ENCODE measurements around the gene PROK2. TPM values are rescaled to one million over a fixed set of nuclear protein-coding genes. Genes with fewer than 3 reads are reported as not detected.

Gene PROK2
- total RNA-seq, 1 donor from 2014 or later: not detected

GRCh38 chr3:71787851-71788405 lies 3.0 kb upstream of the PROK2 start:
- DNase-seq (ENCODE audit: extremely low read depth, low read depth, low spot score): no peak

- DNase-seq (ENCODE audit: extremely low read depth, low read depth, low spot score): no peak
These were observed 1.6 kb upstream of the PROK2 start for GRCh38 chr3:71786551-71786950.

DNA sequence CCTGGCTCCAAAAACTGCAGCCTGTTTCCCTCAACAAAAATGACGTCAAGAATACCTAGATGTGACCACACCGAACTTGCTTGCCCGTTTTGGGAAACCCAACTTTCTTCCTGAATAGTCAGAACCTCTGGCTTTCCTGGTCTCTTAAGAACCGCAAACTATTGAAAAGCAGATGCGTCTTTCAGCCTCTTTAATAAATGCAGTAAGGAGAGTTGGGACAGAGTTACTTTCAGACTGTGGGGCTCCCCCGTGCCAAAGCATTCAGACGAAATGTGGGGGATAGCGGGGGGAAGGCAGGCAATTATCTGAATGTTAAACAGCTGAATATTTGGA lies 1.2 kb upstream of the PROK2 start:
- no peak for DNase-seq (ENCODE audit: extremely low read depth, low read depth, low spot score)

- DNase-seq (ENCODE audit: extremely low read depth, low read depth, low spot score): no peak
These were observed 726 bp upstream of the PROK2 start for GRCh38 chr3:71785532-71786216.

GRCh38 chr3:71784201-71784913 lies 591 bp downstream of the PROK2 start:
- no peak for DNase-seq (ENCODE audit: extremely low read depth, low read depth, low spot score)

DNA sequence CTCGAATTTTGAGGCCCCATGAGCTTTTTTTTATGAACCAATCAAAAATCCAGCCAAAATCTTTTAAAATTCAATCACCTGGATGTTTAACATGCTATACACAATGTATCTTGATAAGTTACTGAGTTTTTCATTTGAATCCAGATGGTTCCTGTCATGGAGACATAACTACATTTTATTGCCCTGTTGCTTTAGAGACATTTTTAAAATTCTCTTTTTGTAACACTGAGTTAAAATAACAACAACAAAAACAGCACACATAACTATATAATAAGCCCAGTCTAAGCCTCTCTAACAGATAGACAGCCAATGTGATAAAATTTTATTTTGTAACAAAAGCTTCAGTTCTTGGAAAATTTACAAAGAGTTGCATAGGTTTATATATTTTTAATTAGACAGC lies 1.8 kb downstream of the PROK2 start:
- no peak for DNase-seq (ENCODE audit: extremely low read depth, low read depth, low spot score)

GRCh38 chr3:71780430-71780829 lies 4.5 kb downstream of the PROK2 start:
- no peak for DNase-seq (ENCODE audit: extremely low read depth, low read depth, low spot score)

DNA sequence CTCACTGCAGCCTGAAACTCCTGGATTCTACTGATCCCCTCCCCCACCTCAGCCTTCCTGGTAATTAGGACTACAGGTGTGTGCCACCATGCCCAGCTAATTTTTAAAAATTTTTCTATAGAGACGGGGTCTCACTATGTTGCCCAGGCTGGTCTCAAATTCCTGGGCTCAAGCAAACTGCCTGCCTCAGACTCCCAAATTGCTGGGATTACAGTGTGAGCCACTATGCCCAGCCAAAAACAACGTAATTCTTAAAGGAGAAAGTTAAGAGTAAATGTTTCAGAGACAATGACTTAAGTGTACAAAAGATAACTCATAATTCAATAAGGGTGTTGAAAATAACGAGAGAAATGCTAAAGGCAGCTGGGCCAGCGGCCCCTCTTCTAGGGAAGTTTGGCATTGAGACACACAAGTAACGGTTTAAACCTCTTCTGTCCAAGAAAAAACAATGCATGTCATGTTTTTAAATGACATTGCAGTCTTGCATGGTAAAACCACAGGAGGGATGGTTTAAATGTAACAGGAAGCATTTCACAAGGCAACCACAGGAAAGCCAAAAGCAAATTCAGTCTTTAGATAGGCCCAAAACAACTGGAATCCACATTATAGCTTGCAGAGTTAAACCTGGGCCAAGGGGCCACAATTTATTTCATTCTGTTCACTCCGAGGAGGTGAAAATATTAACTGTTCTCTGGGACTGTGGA lies 5.1 kb downstream of the PROK2 start:
- DNase-seq (ENCODE audit: extremely low read depth, low read depth, low spot score): no peak

- DNase-seq (ENCODE audit: extremely low read depth, low read depth, low spot score): no peak
These were observed 6.6 kb downstream of the PROK2 start for GRCh38 chr3:71778353-71778752.

DNA sequence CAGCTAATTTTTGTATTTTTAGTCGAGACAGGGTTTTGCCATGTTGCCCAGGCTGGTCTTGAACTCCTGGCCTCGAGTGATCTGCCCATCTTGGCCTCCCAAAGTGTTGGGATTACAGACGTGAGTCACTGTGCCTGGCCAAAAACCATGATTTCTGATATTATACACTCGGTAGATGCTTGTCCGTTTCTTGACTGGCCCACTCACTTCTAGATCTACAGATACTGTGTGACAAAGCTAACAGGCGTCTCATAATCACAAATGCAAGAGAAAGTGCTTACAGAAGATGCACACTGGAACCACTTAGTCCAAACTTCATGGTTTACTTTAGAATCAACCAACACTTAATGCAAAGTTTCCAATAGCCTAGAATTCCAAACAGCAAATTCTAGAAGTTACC lies 8.4 kb downstream of the PROK2 start:
- no peak for DNase-seq (ENCODE audit: extremely low read depth, low read depth, low spot score)

DNA sequence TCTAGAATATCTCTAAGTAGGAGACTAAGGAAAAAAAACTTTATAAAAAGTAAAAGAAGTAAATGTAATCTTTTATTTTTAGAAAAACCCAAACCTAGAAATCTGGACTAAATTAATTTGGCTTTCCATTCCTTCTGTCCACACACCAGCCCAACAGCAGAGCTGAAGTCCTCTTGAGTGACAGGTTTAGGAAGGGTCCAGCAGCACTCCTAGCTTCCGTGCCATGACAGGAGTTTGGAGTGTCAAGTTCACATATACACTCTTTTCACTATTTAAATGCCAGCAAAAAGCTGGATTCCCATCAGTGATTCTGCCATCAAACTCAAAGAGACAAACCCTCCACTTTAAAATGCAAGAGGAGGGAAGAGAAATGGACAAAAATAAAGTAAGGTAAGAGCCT lies 13.1 kb downstream of the PROK2 start:
- DNase-seq (ENCODE audit: extremely low read depth, low read depth, low spot score): no peak

DNA sequence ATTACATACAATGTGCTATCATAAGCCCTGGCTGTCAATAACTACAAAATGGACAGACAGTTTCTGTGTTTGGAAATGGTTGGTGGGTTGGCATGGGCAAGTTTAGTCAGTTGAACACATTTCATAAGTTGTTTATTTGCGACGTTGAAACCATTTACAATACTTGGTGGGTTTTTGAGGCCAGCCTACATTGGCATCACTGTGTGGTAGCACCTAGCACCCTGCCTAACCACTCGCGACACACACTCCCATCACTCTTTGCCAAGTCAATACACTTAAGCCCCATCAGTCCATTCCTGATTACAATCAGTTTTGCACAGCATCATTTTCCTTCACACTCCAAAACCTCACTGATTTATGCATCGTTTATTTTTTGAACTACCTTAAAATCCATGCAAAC lies 13.8 kb downstream of the PROK2 start:
- DNase-seq (ENCODE audit: extremely low read depth, low read depth, low spot score): no peak

- DNase-seq (ENCODE audit: extremely low read depth, low read depth, low spot score): no peak
These were observed 21.5 kb downstream of the PROK2 start for GRCh38 chr3:71763426-71763825.

- no peak for DNase-seq (ENCODE audit: extremely low read depth, low read depth, low spot score)
These were observed 24.8 kb downstream of the PROK2 start for GRCh38 chr3:71760140-71760539.

DNA sequence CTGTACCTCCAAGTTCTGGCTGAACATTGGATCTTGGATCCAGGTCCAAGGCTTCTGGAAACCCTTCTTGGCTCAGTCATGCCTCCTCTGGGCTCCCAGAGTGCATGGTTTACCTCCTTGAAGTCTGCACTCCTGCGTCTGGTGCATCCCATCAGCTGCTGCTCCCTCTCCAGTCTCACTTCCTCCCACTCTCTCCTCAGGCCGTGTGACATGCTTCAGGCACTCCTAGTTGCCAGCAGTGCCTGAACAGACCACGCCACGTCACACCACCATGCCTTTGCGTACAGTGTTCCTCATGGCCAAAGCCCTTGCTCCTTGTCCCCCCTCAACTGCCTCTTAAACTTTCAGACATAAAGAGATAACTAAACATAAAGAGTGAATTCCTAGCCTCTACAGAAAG lies 25.5 kb downstream of the PROK2 start:
- DNase-seq (ENCODE audit: extremely low read depth, low read depth, low spot score): no peak

GRCh38 chr3:71758091-71758490 lies 26.9 kb downstream of the PROK2 start:
- DNase-seq (ENCODE audit: extremely low read depth, low read depth, low spot score): no peak

DNA sequence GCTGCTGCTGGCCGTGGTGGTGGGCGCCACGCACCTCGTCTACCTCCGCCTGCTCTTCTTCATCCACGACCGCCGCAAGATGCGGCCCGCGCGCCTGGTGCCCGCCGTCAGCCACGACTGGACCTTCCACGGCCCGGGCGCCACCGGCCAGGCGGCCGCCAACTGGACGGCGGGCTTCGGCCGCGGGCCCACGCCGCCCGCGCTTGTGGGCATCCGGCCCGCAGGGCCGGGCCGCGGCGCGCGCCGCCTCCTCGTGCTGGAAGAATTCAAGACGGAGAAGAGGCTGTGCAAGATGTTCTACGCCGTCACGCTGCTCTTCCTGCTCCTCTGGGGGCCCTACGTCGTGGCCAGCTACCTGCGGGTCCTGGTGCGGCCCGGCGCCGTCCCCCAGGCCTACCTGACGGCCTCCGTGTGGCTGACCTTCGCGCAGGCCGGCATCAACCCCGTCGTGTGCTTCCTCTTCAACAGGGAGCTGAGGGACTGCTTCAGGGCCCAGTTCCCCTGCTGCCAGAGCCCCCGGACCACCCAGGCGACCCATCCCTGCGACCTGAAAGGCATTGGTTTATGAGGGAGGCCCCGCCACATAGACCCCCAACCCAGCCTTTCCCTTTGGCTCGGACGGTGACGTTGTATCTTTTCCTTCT lies 30.2 kb downstream of the PROK2 start:
- no peak for DNase-seq (ENCODE audit: extremely low read depth, low read depth, low spot score)

DNA sequence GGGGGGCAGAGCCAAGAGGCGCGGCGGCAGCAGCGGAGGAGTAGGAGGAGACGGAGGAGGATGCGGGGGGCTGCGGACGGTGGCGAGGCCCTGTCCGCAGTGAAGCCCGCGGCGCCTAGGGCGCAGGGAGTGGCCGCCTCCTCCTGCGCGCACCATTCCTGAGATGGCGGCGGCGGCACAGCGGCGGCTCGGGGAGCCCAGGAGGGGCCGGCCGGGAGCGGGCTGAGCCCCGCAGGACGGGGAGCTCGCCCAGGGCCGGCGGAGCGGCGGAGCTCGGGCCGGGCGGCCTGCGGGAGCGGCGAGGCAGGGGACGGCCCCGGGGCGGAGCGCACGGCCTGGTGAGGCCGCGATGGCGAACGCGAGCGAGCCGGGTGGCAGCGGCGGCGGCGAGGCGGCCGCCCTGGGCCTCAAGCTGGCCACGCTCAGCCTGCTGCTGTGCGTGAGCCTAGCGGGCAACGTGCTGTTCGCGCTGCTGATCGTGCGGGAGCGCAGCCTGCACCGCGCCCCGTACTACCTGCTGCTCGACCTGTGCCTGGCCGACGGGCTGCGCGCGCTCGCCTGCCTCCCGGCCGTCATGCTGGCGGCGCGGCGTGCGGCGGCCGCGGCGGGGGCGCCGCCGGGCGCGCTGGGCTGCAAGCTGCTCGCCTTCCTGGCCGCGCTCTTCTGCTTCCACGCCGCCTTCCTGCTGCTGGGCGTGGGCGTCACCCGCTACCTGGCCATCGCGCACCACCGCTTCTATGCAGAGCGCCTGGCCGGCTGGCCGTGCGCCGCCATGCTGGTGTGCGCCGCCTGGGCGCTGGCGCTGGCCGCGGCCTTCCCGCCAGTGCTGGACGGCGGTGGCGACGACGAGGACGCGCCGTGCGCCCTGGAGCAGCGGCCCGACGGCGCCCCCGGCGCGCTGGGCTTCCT lies 31.0 kb downstream of the PROK2 start, which contains the start of gene GPR27:
GPR27 (plus strand) TSS at position 155 of the 909 bp plus-strand sequence; CDS start at position 350, 195 bp downstream.
- DNase-seq (ENCODE audit: extremely low read depth, low read depth, low spot score): no peak

- no peak for DNase-seq (ENCODE audit: extremely low read depth, low read depth, low spot score)
These were observed 31.9 kb downstream of the PROK2 start for GRCh38 chr3:71752831-71753700.
